ENCODE measurements around the gene SORCS2. TPM values are rescaled to one million over a fixed set of nuclear protein-coding genes. Genes with fewer than 3 reads are reported as not detected.
A peak's percentile ranks its signal among the peaks of the same experiment; 100 is the strongest.

SORCS2 gene
- total RNA-seq, 1 donor from 2014 or later: 13.4 TPM

- no peak for DNase-seq (ENCODE audit: extremely low spot score, unreplicated experiment)
- Mint-ChIP-seq H3K27ac (no peak overlapping the region), H3K36me3 (no peaks in the 10 kb centered on the region), H3K9me3 (no peaks in the 10 kb centered on the region), H3K27me3 (no peaks in the 10 kb centered on the region), H3K4me1 (ENCODE audit: unreplicated experiment) (peaks cover 25% of the 10 kb centered on the region), H3K4me3 (peak overlapping the region; percentile 20)
- TF ChIP-seq CTCF (conservative IDR thresholded peaks at IDR 0.05): no peak
Measured at GRCh38 chr4:7460566-7460965, 268.2 kb downstream of the SORCS2 start.

GRCh38 chr4:7461230-7461629 is 268.9 kb downstream of the SORCS2 start:
- Mint-ChIP-seq H3K27me3 (no peaks in the 10 kb centered on the region), H3K27ac (no peak overlapping the region), H3K4me1 (ENCODE audit: unreplicated experiment) (peaks cover 25% of the 10 kb centered on the region), H3K4me3 (no peak overlapping the region), H3K36me3 (no peaks in the 10 kb centered on the region), H3K9me3 (no peaks in the 10 kb centered on the region)
- DNase-seq (ENCODE audit: extremely low spot score, unreplicated experiment): no peak
- peak; percentile 65 for TF ChIP-seq CTCF (conservative IDR thresholded peaks at IDR 0.05)

GRCh38 chr4:7462509-7462971 is 270.2 kb downstream of the SORCS2 start:
- Mint-ChIP-seq H3K27me3 (no peaks in the 10 kb centered on the region), H3K4me1 (ENCODE audit: unreplicated experiment) (peaks cover 25% of the 10 kb centered on the region), H3K4me3 (no peak overlapping the region), H3K9me3 (no peaks in the 10 kb centered on the region), H3K27ac (no peak overlapping the region), H3K36me3 (no peaks in the 10 kb centered on the region)
- TF ChIP-seq CTCF (conservative IDR thresholded peaks at IDR 0.05): no peak
- DNase-seq (ENCODE audit: extremely low spot score, unreplicated experiment): no peak

GRCh38 chr4:7463566-7464258 is 271.4 kb downstream of the SORCS2 start:
- Mint-ChIP-seq H3K27me3 (no peaks in the 10 kb centered on the region), H3K27ac (no peak overlapping the region), H3K4me3 (no peak overlapping the region), H3K4me1 (ENCODE audit: unreplicated experiment) (peaks cover 25% of the 10 kb centered on the region), H3K9me3 (no peaks in the 10 kb centered on the region), H3K36me3 (no peaks in the 10 kb centered on the region)
- TF ChIP-seq CTCF (conservative IDR thresholded peaks at IDR 0.05): no peak
- no peak for DNase-seq (ENCODE audit: extremely low spot score, unreplicated experiment)

- H3K27ac Mint-ChIP-seq: no peak overlapping the region
- H3K4me1 Mint-ChIP-seq (ENCODE audit: unreplicated experiment): peaks cover 25% of the 10 kb centered on the region
- H3K4me3 Mint-ChIP-seq: no peak overlapping the region
- no peaks in the 10 kb centered on the region for H3K27me3 Mint-ChIP-seq
- TF ChIP-seq CTCF (conservative IDR thresholded peaks at IDR 0.05): no peak
- DNase-seq (ENCODE audit: extremely low spot score, unreplicated experiment): no peak
- H3K36me3 Mint-ChIP-seq: no peaks in the 10 kb centered on the region
- H3K9me3 Mint-ChIP-seq: no peaks in the 10 kb centered on the region
Measured at GRCh38 chr4:7464259-7464655, 271.9 kb downstream of the SORCS2 start.
